GM21529 (cell line): ENCODE measurements around the gene PLXNA1.

Experiments used
- ATAC-seq: cut with Tn5 transposase; IDR thresholded peaks from one replicate; pipeline ENCODE4 v1.9.1; 2021; ENCODE audit not compliant: unreplicated experiment

Gene PLXNA1

GRCh38 chr3:126987129-126987528 lies 4.2 kb downstream of the PLXNA1 start:
- ATAC-seq, result no peak

- ATAC-seq, result no peak
Measured at GRCh38 chr3:126987596-126987995, 4.7 kb downstream of the PLXNA1 start.

- no peak for ATAC-seq
Measured at GRCh38 chr3:126988451-126989021, 5.6 kb downstream of the PLXNA1 start.

GRCh38 chr3:126989316-126990023 lies 6.6 kb downstream of the PLXNA1 start:
- no peak for ATAC-seq

- no peak for ATAC-seq
Measured at GRCh38 chr3:126990024-126990700, 7.2 kb downstream of the PLXNA1 start.

GRCh38 chr3:126990890-126991289 lies 8.0 kb downstream of the PLXNA1 start:
- ATAC-seq, result no peak

GRCh38 chr3:126991366-126992200 lies 8.7 kb downstream of the PLXNA1 start:
- no peak for ATAC-seq

- ATAC-seq, result no peak
Measured at GRCh38 chr3:126992216-126992615, 9.3 kb downstream of the PLXNA1 start.

GRCh38 chr3:126992776-126993175 lies 9.9 kb downstream of the PLXNA1 start:
- no peak for ATAC-seq

- ATAC-seq, result no peak
Measured at GRCh38 chr3:126993436-126993835, 10.5 kb downstream of the PLXNA1 start.

- ATAC-seq, result no peak
Measured at GRCh38 chr3:126994661-126995245, 11.8 kb downstream of the PLXNA1 start.

- no peak for ATAC-seq
Measured at GRCh38 chr3:126995254-126995780, 12.4 kb downstream of the PLXNA1 start.

- ATAC-seq, result no peak
Measured at GRCh38 chr3:126995926-126996512, 13.1 kb downstream of the PLXNA1 start.

GRCh38 chr3:126996905-126997304 lies 14.0 kb downstream of the PLXNA1 start:
- no peak for ATAC-seq

GRCh38 chr3:126997455-126998038 lies 14.6 kb downstream of the PLXNA1 start:
- no peak for ATAC-seq

- ATAC-seq, result no peak
Measured at GRCh38 chr3:126998320-126998719, 15.4 kb downstream of the PLXNA1 start.

GRCh38 chr3:126998728-126999127 lies 15.8 kb downstream of the PLXNA1 start:
- no peak for ATAC-seq

- no peak for ATAC-seq
Measured at GRCh38 chr3:126999383-126999782, 16.5 kb downstream of the PLXNA1 start.

- ATAC-seq, result no peak
Measured at GRCh38 chr3:127000119-127000518, 17.2 kb downstream of the PLXNA1 start.

- no peak for ATAC-seq
Measured at GRCh38 chr3:127000761-127001160, 17.8 kb downstream of the PLXNA1 start.
